ENCODE data around the gene ULBP3. TPM values are rescaled to one million over a fixed set of nuclear protein-coding genes. Genes with fewer than 3 reads are reported as not detected.

The ULBP3 gene
- total and polyA plus RNA-seq, 2 of the 4 experiments (the other 2 are of a cell fraction), result 11.1 to 35.1 TPM

GRCh38 chr6:150050846-150051245 is 18.1 kb downstream of the ULBP3 start:
- H4K20me1 ChIP-seq (ENCODE audit: insufficient read depth, low read length), result no peaks in the 10 kb centered on the region
- H3K4me1 ChIP-seq (ENCODE audit: control insufficient read depth, insufficient read depth, low read length), result no peaks in the 10 kb centered on the region
- H3K14ac ChIP-seq (replicated peaks; ENCODE audit: low read depth, low read length), result no peak overlapping the region
- no peak overlapping the region for H2AFZ ChIP-seq (replicated peaks; ENCODE audit: low read length, poor library complexity)
- no peak overlapping the region for H3K23ac ChIP-seq (ENCODE audit: low read depth, low read length)
- dilution Hi-C loops (cut with HindIII; ENCODE audit: low sequenced_read_pairs, unreplicated experiment), result no loop called here
- no peak overlapping the region for H3K4me3 ChIP-seq (ENCODE audit: insufficient read depth, low read depth, low read length)
- H3K27ac ChIP-seq (ENCODE audit: insufficient read depth, low read length), result no peak overlapping the region
- no peak overlapping the region for H3K4me2 ChIP-seq (ENCODE audit: low read depth, low read length)
- no peak overlapping the region for H2AK9ac ChIP-seq (replicated peaks; ENCODE audit: low read depth, low read length, poor library complexity)
- no peak overlapping the region for H2BK5ac ChIP-seq (ENCODE audit: low read depth, low read length, poor library complexity, severe bottlenecking)
- H3K36me3 ChIP-seq (ENCODE audit: control insufficient read depth, insufficient read depth, low read length), result no peaks in the 10 kb centered on the region
- BruUV-seq (replicated peaks), result no TSS peak
- no peak overlapping the region for H3K4ac ChIP-seq (ENCODE audit: low read depth, low read length)
- ChIA-PET CTCF (no interaction called here), POLR2A (ENCODE audit: unreplicated experiment) (no interaction called here)
- H2BK15ac ChIP-seq (ENCODE audit: low read depth, low read length), result no peak overlapping the region
- no peak for ATAC-seq (ENCODE audit: low read depth)
- H2BK20ac ChIP-seq (ENCODE audit: low read depth, low read length), result no peak overlapping the region
- no peak overlapping the region for H4K5ac ChIP-seq (ENCODE audit: low read depth, low read length)
- no peak overlapping the region for H2AK5ac ChIP-seq (ENCODE audit: low read depth, low read length)
- TF ChIP-seq CTCF (conservative IDR thresholded peaks at IDR 0.05; ENCODE audit: low read depth, low read length), result no peak
- no peak for TF ChIP-seq FOS (IDR thresholded peaks at IDR 0.05; ENCODE audit: low read depth, low read length)
- no peak for TF ChIP-seq POLR2A (IDR thresholded peaks at IDR 0.05; ENCODE audit: low read depth, low read length)
- no peak for TF ChIP-seq ELK1 (IDR thresholded peaks at IDR 0.05; ENCODE audit: borderline replicate concordance, low read depth, low read length)
- no peak for TF ChIP-seq BHLHE40 (IDR thresholded peaks at IDR 0.05; ENCODE audit: low read depth, low read length)
- TF ChIP-seq RFX5 (IDR thresholded peaks at IDR 0.05; ENCODE audit: low read depth, low read length), result no peak
- TF ChIP-seq MAFK (IDR thresholded peaks at IDR 0.05; ENCODE audit: low read depth, low read length), result no peak
- in situ Hi-C loops (cut with MboI; ENCODE audit: low sequenced_read_pairs), result no loop called here
- WGBS, 2 experiments (ENCODE audit: extremely low coverage in 2 of 2, insufficient read length in 1 of 2), result no CpG with 5 or more reads among the region's 4 CpGs
- H3K9me1 ChIP-seq (ENCODE audit: insufficient read depth, low read length), result no peaks in the 10 kb centered on the region
- H2BK120ac ChIP-seq (ENCODE audit: low read depth, low read length), result no peak overlapping the region
- no peak overlapping the region for H3K56ac ChIP-seq (ENCODE audit: extremely low read depth, insufficient read depth, low read length)
- no peak overlapping the region for H3K9ac ChIP-seq (ENCODE audit: low read depth, low read length)
- no peak overlapping the region for H4K91ac ChIP-seq (ENCODE audit: insufficient read depth, low read depth, low read length)
- no peaks in the 10 kb centered on the region for H3K9me3 ChIP-seq (ENCODE audit: control insufficient read depth, insufficient read depth, low read length)
- no peak for DNase-seq
- no peak overlapping the region for H3K18ac ChIP-seq (ENCODE audit: low read depth, low read length)
- peaks cover 55% of the 10 kb centered on the region for H3K27me3 ChIP-seq (ENCODE audit: control insufficient read depth, insufficient read depth, low read length)
- no peak overlapping the region for H4K8ac ChIP-seq (ENCODE audit: low read depth in 2 of 2, low read length in 2 of 2)
- intact Hi-C loops (cut with micrococcal nuclease), result no loop called here
- H3K79me1 ChIP-seq (ENCODE audit: low read depth in 1 of 2, low read length in 2 of 2), result no peaks in the 10 kb centered on the region
